Measurements from ENCODE around the gene MBNL2.

Gene MBNL2

GRCh38 chr13:97289514-97290298 lies 67.6 kb downstream of the MBNL2 start:
- in situ Hi-C loops (cut with MboI; ENCODE audit: low sequenced_read_pairs): no loop called here

- in situ Hi-C loops (cut with MboI; ENCODE audit: low sequenced_read_pairs): no loop called here
Measured at GRCh38 chr13:97295283-97296182, 73.4 kb downstream of the MBNL2 start.

DNA sequence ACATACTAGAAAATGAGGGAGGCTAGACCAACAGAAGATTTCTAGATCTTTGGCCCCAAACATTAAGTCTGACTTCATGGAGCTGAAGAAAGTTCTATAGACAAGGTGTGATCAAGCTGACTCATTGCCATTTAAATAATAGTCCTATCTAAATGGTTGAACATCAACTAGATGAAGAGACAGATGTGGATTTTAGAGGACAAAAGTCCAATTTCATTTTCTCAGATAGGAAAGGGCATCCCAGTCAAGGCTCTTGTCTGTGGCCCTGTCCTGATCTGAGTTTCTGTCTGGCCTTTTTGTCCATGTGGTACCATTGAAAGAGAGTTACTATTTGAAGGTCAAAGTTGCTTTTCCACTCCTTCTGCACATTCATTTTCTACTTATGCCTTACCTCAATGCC lies 74.6 kb downstream of the MBNL2 start:
- in situ Hi-C loops (cut with MboI; ENCODE audit: low sequenced_read_pairs): no loop called here

DNA sequence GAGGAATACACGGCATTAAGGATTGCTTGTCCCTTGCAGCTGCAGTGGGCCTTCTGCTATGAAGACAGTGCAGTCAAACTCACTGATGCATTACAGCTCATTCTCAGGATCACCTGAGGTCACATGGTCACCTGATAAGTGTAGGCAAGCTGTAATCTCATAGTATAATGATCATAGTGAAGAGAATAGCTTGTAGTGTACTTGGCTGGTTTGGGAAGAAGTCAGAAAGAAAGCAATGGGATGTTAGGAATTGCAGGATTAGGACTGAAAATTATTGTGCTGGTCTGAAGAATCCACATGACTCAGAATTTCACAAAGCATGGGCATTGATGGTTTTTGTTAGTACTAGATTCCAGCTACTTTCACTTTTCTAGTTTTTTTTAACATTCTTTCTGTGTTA lies 76.7 kb downstream of the MBNL2 start:
- in situ Hi-C loops (cut with MboI; ENCODE audit: low sequenced_read_pairs): no loop called here

DNA sequence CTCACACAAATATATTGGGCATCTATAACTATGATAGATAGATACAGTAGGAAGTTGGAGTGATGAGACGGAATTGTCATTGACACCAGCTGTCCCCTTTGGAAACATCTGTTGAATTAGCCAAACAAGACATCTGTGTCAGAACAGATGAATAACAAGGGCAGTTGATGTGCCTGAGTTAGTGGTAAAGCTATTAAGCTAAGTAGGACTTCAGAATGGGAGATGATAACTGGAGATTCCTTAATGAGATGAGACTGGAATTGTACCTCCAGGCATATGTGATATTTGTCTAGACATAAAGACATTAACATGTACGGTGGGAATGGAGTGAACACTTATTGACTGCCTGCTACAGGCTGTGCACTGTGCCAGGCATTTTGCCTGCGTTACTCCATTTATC lies 78.7 kb downstream of the MBNL2 start:
- in situ Hi-C loops (cut with MboI; ENCODE audit: low sequenced_read_pairs): no loop called here

GRCh38 chr13:97301382-97302095 lies 79.4 kb downstream of the MBNL2 start:
- in situ Hi-C loops (cut with MboI; ENCODE audit: low sequenced_read_pairs): no loop called here

GRCh38 chr13:97302611-97303010 lies 80.5 kb downstream of the MBNL2 start:
- in situ Hi-C loops (cut with MboI; ENCODE audit: low sequenced_read_pairs): no loop called here

DNA sequence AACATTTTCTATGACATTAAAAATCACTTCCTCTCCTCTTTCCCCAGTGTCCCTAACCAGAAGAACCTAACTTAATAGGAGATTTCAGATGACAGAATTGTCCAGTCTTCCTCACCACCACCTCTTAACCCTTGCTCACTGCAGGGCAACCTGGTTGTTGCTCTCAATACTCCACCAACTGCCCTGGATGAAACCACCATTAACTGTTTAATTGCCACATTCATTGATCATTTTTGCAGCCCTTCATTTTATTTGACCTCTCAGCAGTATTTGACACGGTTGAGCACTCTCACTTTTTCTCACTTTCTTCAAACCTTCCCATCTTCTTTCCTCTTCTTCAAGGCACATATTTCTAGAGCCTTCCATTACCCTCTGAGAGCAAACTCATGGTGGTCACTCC lies 84.0 kb downstream of the MBNL2 start:
- in situ Hi-C loops (cut with MboI; ENCODE audit: low sequenced_read_pairs): no loop called here

DNA sequence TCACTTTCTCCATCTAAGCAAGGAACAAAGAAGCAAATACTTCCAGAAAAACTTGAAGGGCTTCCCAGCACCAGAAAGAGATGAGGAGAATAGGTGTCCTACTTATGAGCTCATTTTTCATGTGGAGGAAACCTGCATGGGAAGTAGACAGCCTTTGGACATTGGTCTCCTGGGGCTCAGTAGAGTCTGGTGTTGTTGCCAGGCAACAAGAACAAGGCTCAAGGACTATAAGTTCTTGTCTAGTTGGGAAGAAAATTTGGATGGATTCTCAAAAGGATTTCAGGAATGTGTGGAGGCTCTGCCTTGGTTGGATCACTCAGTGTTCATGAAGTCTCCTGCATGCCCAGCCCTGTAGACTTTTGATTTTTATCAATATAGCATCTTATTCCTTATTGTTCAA lies 84.5 kb downstream of the MBNL2 start:
- in situ Hi-C loops (cut with MboI; ENCODE audit: low sequenced_read_pairs): no loop called here

DNA sequence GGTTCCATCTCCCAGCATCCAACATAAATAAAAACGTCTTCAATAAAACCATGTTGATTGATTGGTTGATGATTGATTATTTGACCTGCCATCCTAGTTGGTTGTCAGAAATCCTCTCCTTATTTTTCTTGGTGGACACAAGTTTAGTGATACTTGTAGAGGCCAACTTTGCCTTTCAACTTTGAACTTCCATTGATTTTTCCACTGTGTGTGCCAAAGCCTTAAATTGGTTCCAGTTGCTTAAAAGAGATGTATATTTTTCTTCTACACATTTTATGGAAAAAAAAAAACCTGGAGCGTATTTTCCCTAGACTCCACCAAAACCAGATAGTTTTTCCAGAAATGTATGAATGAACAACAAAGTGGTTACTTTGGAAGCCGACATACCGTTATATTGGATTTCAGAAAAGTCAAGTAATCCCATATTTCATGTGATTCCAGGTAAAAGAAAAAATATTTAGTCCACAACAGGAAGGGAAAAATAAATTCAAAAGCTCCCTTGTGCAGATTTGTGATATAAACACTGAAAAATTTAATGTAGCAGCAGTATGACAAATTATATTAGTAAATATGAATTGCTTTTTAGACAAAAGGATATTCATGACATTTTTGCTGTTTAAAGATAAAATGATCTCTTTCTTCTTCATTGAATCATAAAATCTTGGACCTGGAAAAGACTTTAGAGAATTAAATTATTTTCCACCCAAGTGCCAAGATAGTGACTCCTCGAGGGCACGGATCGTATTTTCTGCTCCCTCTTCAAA lies 85.2 kb downstream of the MBNL2 start:
- in situ Hi-C loops (cut with MboI; ENCODE audit: low sequenced_read_pairs): no loop called here

DNA sequence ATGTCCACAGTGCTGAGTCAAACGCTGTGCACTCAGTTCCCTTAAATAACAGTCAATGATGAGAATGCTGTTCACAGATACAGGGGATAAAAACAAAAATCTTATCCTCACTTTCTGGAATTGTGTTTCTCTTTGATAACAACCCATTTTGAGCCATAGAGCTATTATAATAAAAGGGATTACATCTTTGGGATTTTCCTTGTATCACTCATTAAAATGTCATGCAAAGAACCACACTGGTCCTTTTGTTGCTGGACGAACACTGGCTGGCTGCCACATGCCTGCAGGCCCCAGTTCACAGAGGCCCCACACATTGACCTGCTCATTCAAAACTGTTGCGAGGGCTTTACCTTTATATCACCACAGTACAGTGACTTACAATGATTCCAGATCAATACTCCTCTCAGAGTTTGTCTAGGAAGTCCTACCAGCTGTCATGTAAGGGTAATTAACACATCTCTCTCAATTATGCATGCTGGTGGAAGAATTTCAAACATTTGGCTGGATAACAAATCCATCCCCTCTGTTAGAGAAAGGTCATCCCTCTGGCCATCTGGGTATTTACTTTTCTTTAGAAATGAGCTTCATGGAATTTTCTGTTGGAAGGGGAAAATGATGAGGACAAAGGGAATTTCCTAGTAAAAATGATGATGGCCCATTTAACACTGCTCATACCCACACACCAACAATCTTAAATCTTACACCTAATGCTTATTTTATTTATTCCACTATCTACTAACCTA lies 85.9 kb downstream of the MBNL2 start:
- in situ Hi-C loops (cut with MboI; ENCODE audit: low sequenced_read_pairs): no loop called here

DNA sequence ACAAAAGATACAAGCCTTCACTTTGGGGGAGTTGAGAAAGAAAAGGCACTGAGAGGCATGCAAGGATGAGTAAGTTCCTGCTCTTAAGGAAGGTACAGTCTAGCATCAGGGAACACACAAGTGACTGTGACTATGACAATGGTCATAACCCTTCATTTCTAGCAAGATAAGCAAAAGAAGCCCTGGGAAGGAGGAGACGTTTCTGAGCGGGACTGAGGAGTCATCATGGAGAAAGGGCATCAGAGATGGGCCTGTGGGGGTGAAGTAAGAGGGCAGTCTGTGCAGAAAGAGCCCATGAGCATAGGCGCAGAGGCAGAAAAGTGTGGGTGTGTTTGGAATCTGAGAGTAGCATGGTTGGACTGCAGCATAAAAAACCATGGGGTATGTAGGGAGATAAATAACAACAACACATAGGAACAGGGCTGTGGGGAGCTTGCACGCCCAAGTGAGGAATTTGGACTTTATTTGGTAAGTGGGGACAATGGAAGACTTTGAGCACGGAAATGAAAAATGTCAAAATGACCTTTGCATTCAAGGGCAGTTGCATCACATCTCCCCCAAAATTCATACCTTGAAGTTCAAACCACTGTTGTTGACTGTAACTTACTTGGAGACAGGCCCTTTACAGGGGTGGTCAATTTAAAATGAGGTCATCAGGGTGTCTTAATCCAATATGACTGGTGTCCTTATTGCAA lies 86.7 kb downstream of the MBNL2 start:
- in situ Hi-C loops (cut with MboI; ENCODE audit: low sequenced_read_pairs): no loop called here

GRCh38 chr13:97310809-97311436 lies 88.8 kb downstream of the MBNL2 start:
- in situ Hi-C loops (cut with MboI; ENCODE audit: low sequenced_read_pairs): loop anchor here (10.0 kb wide), 1 partner anchor 56 kb away; no protein-coding TSS in a partner anchor

- in situ Hi-C loops (cut with MboI; ENCODE audit: low sequenced_read_pairs): loop anchor here (10.0 kb wide), 1 partner anchor 57 kb away; no protein-coding TSS in a partner anchor
Measured at GRCh38 chr13:97311956-97312355, 89.8 kb downstream of the MBNL2 start.

DNA sequence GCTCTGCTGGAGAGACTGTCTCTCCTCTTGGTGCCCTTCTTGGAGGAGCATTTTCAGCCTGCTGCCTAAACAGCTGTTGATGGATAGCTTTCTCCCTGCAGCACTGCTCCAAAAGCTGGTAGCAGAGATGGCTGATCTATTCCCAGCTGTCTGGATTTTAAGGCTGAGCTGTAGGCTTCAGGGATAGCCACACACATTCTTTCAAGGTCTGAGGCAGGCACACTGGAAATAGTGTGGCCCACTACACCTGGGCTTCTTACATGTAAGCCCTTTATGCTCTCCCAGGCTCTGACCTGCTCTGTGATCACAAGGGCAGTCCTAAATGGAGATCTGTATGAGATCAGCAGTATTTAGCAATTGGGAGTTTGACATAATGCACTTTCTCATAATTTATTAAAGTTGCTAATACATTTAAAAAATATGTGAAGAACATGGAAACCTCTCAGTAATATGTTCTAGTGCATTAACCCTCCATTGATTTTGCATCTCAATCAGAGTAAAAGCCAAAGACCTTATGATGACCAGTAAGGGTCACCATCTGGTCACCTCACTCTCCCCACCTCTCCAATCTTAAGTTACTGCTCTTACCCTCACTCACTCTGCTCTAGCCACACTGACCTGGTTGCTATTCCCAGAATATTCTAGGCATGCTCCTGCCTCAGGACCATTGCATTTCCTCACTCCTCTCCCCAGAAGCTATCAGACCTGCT lies 91.6 kb downstream of the MBNL2 start:
- in situ Hi-C loops (cut with MboI; ENCODE audit: low sequenced_read_pairs): loop anchor here (10.0 kb wide), 1 partner anchor 59 kb away; no protein-coding TSS in a partner anchor

DNA sequence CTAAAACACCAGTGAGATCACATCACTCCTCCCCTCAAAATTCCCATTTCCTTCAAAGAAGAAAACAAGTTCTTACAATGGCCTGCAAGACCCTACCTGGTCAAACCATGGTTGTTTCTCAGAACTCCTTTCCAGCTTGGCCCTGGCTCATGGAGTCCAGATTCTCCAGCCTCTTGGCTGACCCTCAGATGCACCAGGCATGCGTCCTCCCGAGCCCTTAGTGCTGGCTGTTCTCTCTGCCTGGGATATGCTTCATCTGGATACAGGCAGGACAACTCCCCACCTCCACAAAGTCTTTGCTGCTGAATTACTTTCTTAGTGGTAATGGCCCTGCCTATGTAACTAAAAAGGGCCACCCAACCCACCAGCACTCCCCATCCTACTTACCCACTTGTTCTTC lies 94.3 kb downstream of the MBNL2 start:
- in situ Hi-C loops (cut with MboI; ENCODE audit: low sequenced_read_pairs): loop anchor here (10.0 kb wide), 1 partner anchor 62 kb away; no protein-coding TSS in a partner anchor

- in situ Hi-C loops (cut with MboI; ENCODE audit: low sequenced_read_pairs): loop anchor here (10.0 kb wide), 1 partner anchor 63 kb away; no protein-coding TSS in a partner anchor
Measured at GRCh38 chr13:97317933-97318332, 95.8 kb downstream of the MBNL2 start.

DNA sequence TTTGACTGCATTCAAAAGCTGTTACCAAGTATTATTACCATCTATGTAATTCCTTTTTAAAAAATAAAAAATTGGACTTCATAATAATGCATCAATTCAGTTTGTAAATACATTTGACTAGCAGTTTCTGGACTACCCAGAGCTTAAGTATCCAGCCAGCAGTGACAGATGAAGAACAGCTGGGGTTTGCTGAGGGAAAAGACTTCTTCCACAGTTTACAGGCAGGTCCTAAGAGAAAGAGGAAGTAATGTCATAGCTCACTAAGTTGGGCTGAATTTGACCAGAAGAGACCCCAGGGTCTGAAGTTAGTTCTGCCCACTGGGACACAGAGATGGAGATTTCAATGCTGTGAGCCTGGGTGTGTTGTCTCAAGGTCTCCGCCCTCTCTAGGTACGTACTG lies 96.4 kb downstream of the MBNL2 start:
- in situ Hi-C loops (cut with MboI; ENCODE audit: low sequenced_read_pairs): loop anchor here (10.0 kb wide), 1 partner anchor 64 kb away; no protein-coding TSS in a partner anchor

Data from HL-60/S4 treated with phorbol 12-myristate 13-acetate at 8.2 ng/mL for 4 days and 3 days (cell line).